LHCN-M2 (cell line): ENCODE results near the gene TMPRSS11B. TPM values are rescaled to one million over a fixed set of nuclear protein-coding genes. Genes with fewer than 3 reads are reported as not detected.
"Not testable (repeated sequence)": the region's sequence is repeated elsewhere in the genome, so short reads cannot be mapped to it uniquely, and the experiment has no call there.

Source experiments
- DNase-seq: peaks from one replicate; pipeline ENCODE4 v3.0.0-alpha.2; 2012; ENCODE audit warnings: low read depth
- polyA plus RNA-seq: library from polyadenylated mRNA; unstranded; fragments of >200 nt; gene quantifications from one replicate; pipeline ENCODE4 v1.2.1, GENCODE V29; 2012; ENCODE audit warnings: missing spikeins
- total RNA-seq: library from RNA; depleted of rRNA; stranded (reverse); fragments of >200 nt; gene quantifications from 2 replicates; pipeline ENCODE4 v1.2.3, GENCODE V29; 2014; rRNA removed

TMPRSS11B gene
- total RNA-seq = not detected in 2 replicates
- not detected for polyA plus RNA-seq

- DNase-seq = no peak
These were observed at the start of gene TMPRSS11B for GRCh38 chr4:68245594-68245993. TMPRSS11B (minus strand) TSS chr4:68245694; CDS start chr4:68245558, 136 bp downstream.

- no peak for DNase-seq
These were observed 45.8 kb upstream of the TMPRSS11B start for GRCh38 chr4:68291256-68291655.

- DNase-seq = peak; percentile 8
These were observed 42.9 kb upstream of the TMPRSS11B start for GRCh38 chr4:68288393-68288740.

GRCh38 chr4:68287704-68288392 is 42.4 kb upstream of the TMPRSS11B start:
- DNase-seq = no peak

- no peak for DNase-seq
These were observed 38.2 kb upstream of the TMPRSS11B start for GRCh38 chr4:68283714-68284113.

GRCh38 chr4:68283095-68283494 is 37.6 kb upstream of the TMPRSS11B start:
- DNase-seq = no peak

GRCh38 chr4:68281796-68282740 is 36.6 kb upstream of the TMPRSS11B start:
- not testable (repeated sequence) for DNase-seq

GRCh38 chr4:68278029-68278428 is 32.5 kb upstream of the TMPRSS11B start:
- DNase-seq = no peak

- no peak for DNase-seq
These were observed 32.1 kb upstream of the TMPRSS11B start for GRCh38 chr4:68277627-68278026.

GRCh38 chr4:68272860-68273259 is 27.4 kb upstream of the TMPRSS11B start:
- peak; percentile 32 for DNase-seq

- peak; percentile 36 for DNase-seq
These were observed 26.9 kb upstream of the TMPRSS11B start for GRCh38 chr4:68272380-68272779.

GRCh38 chr4:68271851-68272357 is 26.4 kb upstream of the TMPRSS11B start:
- DNase-seq = peak; percentile 71

- DNase-seq = peak; percentile 86
These were observed 22.0 kb upstream of the TMPRSS11B start for GRCh38 chr4:68267433-68267944.

GRCh38 chr4:68264875-68265565 is 19.5 kb upstream of the TMPRSS11B start:
- DNase-seq = no peak

GRCh38 chr4:68259191-68259590 is 13.7 kb upstream of the TMPRSS11B start:
- no peak for DNase-seq

- no peak for DNase-seq
These were observed 12.2 kb upstream of the TMPRSS11B start for GRCh38 chr4:68257719-68258118.

- no peak for DNase-seq
These were observed 10.8 kb upstream of the TMPRSS11B start for GRCh38 chr4:68256284-68256683.

- DNase-seq = no peak
These were observed 4.8 kb upstream of the TMPRSS11B start for GRCh38 chr4:68250151-68250930.

GRCh38 chr4:68249434-68249833 is 3.9 kb upstream of the TMPRSS11B start:
- no peak for DNase-seq

GRCh38 chr4:68240620-68241019 is 4.9 kb downstream of the TMPRSS11B start:
- no peak for DNase-seq

- no peak for DNase-seq
These were observed 16.9 kb downstream of the TMPRSS11B start for GRCh38 chr4:68228568-68228967.
